GM23338 (cell line): ENCODE measurements around the gene ZNF653.

Source experiments
- CREB1 ChIP-seq: fragments of 250-450 bp; sonication (Bioruptor Pico); IDR thresholded peaks from 2 replicates; pipeline ENCODE4 v1.5.0; 2020; ENCODE audit warnings: low read depth, mild to moderate bottlenecking, moderate library complexity
- CTCF ChIP-seq, 2 experiments: fragments of 200-600 bp in 1 of 2; sonication (generic) in 1 of 2; conservative IDR thresholded peaks; 2 replicates each; pipeline versions ENCODE4 v1.5.1 to v1.6.1; 2016 to 2017; ENCODE audit warnings: antibody characterized with exemption in 2 of 2, low read depth in 2 of 2, mild to moderate bottlenecking in 2 of 2, moderate library complexity in 1 of 2
- EZH2 ChIP-seq: fragments of 200-600 bp; sonication (generic); IDR thresholded peaks from one replicate; pipeline ENCODE4 v1.8.0; 2017; ENCODE audit warnings: antibody characterized with exemption, mild to moderate bottlenecking, low read depth; ENCODE audit not compliant: unreplicated experiment

- TF ChIP-seq CTCF (conservative IDR thresholded peaks at IDR 0.05; ENCODE audit: low read depth in 2 of 2) (peak; percentile 31 to 66; a peak in 2 of 4 replicates), CREB1 (peak; percentile 30; the same call in 1 of the 2 replicates), EZH2 (no peak)
Observed at GRCh38 chr19:11530432-11530831, 24.8 kb upstream of the ZNF653 start.
